GM18951 (cell line): ENCODE results near the gene SRSF5.

Experiments
- POLR2A ChIP-seq: IDR thresholded peaks from 4 replicates; pipeline ENCODE4 v1.6.1; 2011; ENCODE audit warnings: mild to moderate bottlenecking; ENCODE audit not compliant: insufficient read length, insufficient read depth; ENCODE audit errors: extremely low read depth
- in situ Hi-C: fragments of 300-500 bp; cut with MboI; formaldehyde crosslinking; loops from one replicate; pipeline ENCODE4 v1.12.0; 2022; ENCODE audit warnings: low sequenced_read_pairs, mixed read lengths, inconsistent platforms; ENCODE audit not compliant: unreplicated experiment

Gene SRSF5

GRCh38 chr14:69755296-69755695, 11.6 kb upstream of the SRSF5 start:
- in situ Hi-C loops: no loop called here
- TF ChIP-seq POLR2A: no peak

GRCh38 chr14:69755784-69756183, 11.2 kb upstream of the SRSF5 start:
- TF ChIP-seq POLR2A: no peak
- in situ Hi-C loops: no loop called here

DNA sequence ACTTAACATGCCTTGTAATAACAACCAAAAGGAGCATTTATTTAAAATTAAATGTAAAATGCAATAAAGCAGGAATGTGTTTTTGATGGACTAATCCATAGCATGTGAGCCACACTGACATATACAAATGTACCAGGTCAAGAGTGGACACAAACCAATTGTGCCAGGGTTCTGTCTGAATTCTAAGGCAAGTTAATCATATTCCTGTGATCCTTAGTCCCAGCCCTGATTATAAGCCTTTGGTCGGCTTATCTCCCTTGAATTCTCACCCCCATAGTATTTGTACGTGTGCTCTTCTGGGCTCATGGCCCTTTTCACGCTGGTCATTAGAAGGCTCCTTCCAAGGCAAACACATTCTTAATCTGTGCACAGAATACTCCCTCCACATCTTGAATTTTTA, 10.6 kb upstream of the SRSF5 start:
- TF ChIP-seq POLR2A: no peak
- in situ Hi-C loops: no loop called here

DNA sequence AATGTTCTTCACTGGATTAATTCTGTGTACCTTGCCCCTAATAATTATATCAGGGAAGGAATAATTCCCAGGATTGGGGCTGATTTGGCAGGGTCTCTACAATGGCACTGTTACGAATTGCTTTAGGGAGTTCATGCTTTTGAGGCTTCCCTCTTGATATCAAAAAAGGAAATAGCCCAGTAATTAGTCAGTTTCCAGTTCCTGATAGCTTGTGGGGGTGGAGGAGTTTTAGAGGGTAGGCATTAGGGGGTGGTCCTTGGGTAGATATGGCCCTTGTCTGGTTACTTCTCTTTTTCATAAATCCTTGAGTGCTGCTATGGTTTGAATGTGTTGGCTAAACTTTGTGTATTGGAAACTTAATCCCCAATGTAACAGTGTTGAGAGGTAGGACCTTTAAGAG, 6.1 kb upstream of the SRSF5 start:
- no peak for TF ChIP-seq POLR2A

DNA sequence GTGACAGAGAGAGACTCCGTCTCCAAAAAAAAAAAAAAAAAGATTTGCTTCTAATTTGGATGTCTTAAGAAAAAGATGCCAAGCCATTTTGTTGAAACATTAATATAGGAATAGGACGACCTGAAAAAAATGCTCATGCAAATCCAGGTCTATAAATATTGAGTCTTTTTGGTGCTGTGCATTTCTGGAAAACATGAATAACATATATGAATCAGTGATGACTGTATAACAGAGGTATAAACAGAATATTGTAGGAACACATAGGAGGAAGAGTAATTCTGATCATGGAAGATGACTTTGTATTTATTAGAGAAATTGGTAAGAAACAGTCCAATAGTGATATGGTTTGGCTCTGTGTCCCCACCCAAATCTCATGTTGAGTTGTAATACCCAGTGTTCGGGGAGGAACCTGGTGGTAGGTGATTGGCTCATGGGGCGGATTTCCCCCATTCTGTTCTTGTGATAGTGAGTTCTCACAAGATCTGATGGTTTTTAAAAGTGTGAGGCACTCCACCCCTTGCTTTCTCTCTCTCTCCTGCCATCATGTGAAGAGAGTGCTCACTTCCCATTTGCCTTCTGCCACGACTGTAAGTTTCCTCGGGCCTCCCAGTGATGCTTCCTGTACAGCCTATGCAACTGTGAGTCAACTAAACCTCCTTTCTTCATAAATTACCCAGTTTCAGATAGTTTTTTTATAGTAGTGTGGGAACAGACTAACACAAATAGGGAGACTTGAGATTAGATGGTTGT, 3.0 kb upstream of the SRSF5 start:
- no peak for TF ChIP-seq POLR2A
- in situ Hi-C loops: no loop called here

More for the DNA sequence above, 6.1 kb upstream of the SRSF5 start:
- in situ Hi-C loops: no loop called here

GRCh38 chr14:69767369-69767999, 542 bp downstream of the SRSF5 start:
- no peak for TF ChIP-seq POLR2A
- in situ Hi-C loops: no loop called here

DNA sequence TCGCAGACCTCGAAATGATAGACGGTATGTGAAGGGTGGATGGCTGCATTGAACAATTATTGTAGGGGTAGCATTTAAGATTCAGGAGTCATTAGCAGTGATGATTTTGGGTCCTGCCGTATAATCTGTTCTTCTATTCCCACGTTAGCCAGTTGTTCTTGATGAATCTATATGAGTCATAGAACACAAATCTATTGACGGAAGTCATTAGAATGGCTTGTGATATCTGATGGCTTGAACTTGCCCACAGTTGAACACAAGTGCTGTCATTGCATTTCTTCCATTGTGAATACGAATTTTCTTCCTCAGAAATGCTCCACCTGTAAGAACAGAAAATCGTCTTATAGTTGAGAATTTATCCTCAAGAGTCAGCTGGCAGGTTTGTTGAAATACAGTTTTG, 1.9 kb downstream of the SRSF5 start:
- no peak for TF ChIP-seq POLR2A
- in situ Hi-C loops: no loop called here

DNA sequence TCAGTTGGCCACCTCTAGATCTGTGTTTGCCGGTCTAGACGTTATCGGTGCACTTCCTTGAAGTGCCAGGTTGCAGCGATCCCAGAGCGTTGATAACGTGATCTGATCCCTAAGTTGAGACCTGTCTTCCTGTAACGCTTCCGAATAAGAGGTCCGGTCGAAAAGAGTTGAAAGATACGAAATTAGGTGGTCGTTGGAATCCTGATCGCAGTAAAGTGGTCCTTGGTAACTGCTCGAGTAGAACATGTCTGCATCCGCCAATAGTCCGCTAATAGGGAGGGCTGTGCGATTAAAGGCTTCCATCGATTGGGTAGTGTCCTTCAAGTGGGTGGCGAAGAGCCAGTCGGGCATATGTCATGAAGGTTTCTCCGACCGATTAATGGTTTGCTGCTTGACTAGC, 2.7 kb downstream of the SRSF5 start:
- in situ Hi-C loops: no loop called here
- TF ChIP-seq POLR2A: no peak

GRCh38 chr14:69770559-69770958, 3.6 kb downstream of the SRSF5 start:
- in situ Hi-C loops: no loop called here
- TF ChIP-seq POLR2A: no peak

GRCh38 chr14:69771136-69771535, 4.2 kb downstream of the SRSF5 start:
- no peak for TF ChIP-seq POLR2A
- in situ Hi-C loops: no loop called here

GRCh38 chr14:69772082-69773017, 5.4 kb downstream of the SRSF5 start:
- in situ Hi-C loops: no loop called here

DNA sequence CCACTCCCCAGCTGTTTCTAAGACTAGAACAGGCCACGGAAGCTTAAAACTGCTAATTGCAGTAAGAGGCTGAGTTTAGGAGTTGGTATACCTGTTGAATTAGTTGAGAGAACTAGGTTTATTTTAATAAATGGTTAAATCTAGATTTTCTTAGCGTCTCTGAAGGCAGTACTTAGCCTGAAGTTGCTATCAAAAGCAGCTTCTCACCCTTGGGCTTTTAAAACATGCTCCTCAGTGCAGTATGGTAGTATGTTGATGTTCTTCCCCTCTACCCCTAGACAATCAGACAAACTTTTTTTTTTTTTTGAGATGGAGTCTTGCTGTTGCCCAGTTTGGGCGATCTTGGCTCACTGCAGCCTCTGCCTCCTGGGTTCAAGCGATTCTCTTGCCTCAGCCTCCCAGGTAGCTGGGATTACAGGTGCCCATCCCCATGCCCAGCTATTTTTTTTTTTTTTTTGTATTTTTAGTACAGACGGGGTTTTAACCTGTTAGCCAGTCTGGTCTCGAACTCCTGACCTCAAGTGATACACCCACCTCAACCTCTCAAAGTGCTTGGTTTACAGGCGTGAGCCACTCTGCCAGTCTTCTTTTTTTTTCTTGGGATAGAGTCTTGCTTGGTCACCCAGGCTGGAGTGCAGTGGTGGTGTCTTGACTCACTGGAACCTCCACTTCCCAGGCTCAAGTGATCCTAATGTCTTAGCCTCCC, 6.8 kb downstream of the SRSF5 start:
- in situ Hi-C loops: no loop called here
- no peak for TF ChIP-seq POLR2A

More at GRCh38 chr14:69772082-69773017, 5.4 kb downstream of the SRSF5 start:
- TF ChIP-seq POLR2A: no peak

DNA sequence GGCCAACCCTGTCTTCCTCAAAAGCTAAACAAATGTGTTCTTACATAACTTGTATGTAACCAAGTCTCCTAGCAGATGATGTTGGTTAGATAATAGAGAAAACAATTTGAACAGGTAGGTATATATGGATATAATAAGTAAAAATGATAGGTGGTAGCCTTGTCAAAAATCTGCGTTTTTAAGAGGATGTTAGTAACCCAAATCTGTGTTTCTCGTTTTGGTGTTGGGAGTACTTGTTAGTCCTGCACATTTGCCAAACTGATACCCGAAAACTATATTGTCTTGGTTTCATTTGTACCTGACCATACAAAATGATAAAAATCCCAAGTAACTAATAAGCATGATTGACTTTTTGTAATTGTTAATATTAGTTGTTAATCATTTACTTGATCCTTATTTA, 8.1 kb downstream of the SRSF5 start:
- in situ Hi-C loops: no loop called here
- TF ChIP-seq POLR2A: no peak
